Erythroblast (primary cell): Measurements from ENCODE around the gene HDAC4.
"Not testable (repeated sequence)": the region's sequence is repeated elsewhere in the genome, so short reads cannot be mapped to it uniquely, and the experiment has no call there.

Source experiments
- DNase-seq, 2 experiments: peaks; one replicate each; lab custom pipeline; 2025; lab: John Stamatoyannopoulos, UW
- GATA1 ChIP-seq: IDR thresholded peaks from 2 replicates; pipeline ENCODE4 v1.6.1; 2011; ENCODE audit warnings: low read depth, mild to moderate bottlenecking, control low read depth, low read length, moderate library complexity
- POLR2A ChIP-seq: IDR thresholded peaks from 2 replicates; pipeline ENCODE4 v1.6.1; 2011; ENCODE audit warnings: mild to moderate bottlenecking, low read length

The HDAC4 gene

GRCh38 chr2:239400596-239401066 is at the start of gene HDAC4:
Gene HDAC4 (minus strand): TSS chr2:239401020. CDS start chr2:239352699, 48,321 bp downstream.
- DNase-seq = no peak
- TF ChIP-seq POLR2A (no peak), GATA1 (no peak)

GRCh38 chr2:239449468-239449867 is 48.6 kb upstream of the HDAC4 start:
- not testable (repeated sequence) for DNase-seq

GRCh38 chr2:239445771-239446524 is 45.1 kb upstream of the HDAC4 start:
- TF ChIP-seq POLR2A = no peak
- TF ChIP-seq GATA1 = no peak
- no peak for DNase-seq

- no peak for DNase-seq
- no peak for TF ChIP-seq POLR2A
- TF ChIP-seq GATA1 = no peak
Measured at GRCh38 chr2:239444626-239445577, 44.1 kb upstream of the HDAC4 start.

DNA sequence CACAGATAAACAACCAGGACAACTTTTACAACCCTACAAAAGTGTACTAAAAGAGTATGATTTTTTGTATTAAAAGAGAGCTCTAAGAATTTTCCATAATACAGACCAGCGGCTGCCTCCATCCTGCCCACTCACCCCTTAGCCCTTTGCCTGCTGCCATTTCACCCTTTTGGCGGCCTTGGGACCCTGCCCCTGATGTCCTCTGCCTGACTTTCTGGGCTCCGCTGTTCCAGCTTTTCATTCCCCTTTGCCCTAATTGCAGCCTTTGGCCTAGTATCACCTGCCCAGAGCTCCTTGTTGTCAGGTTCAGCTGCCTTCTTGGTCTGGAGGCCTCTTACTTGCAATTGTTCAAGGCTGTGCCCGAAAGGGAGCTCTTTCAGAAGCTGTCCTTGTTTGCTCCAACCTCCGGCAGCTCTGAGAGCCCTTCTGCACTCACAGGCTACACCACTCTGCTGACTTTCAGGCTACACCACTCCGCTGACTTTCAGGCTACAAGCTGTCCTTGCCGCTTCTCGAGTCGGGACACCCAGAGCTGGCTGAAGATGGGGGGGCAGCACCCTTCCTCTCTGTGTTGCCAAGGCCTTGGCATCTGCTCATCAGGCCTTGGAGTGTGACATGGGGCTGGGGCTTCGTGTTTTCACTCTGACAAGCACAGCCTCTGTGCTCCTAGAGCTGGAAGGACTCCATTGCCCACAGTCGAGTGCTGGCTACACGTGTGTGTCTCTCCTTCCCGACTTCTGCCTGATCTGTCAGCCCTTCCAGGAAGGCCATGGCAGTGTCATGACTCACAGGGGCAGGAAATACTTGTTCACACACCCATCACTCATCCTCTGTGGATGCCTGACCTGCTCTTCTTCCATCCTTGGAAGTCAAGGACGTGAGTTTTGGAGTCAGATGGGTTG is 43.1 kb upstream of the HDAC4 start:
- no peak for DNase-seq

DNA sequence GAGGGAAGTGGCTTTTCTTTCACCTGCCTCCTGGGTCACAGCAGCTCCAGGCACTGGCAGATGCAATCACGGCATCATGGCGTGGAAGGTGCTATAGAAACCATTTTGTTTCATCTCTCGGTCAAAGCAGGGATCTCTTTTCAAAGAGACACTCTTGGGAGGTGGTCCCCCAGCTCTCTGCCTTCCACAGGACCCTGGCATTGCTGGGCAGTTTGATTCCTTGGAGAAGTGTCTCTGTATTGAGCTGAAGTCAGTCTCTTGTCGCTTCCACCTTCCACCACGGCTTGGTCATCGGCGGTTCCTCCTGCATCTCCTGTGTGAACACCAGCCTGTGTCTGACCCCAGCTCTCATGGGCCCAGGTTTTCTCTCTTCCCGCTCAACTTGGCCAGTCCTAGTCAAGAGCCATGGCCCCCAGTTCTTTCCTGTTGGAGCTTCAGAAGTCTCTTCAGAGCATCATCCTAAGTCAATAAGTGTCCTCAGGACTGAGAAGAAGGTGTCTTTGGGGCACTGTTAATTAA is 42.3 kb upstream of the HDAC4 start:
- TF ChIP-seq POLR2A (no peak), GATA1 (no peak)
- DNase-seq = no peak

More for the DNA sequence above, 43.1 kb upstream of the HDAC4 start:
- TF ChIP-seq GATA1 (no peak), POLR2A (no peak)

DNA sequence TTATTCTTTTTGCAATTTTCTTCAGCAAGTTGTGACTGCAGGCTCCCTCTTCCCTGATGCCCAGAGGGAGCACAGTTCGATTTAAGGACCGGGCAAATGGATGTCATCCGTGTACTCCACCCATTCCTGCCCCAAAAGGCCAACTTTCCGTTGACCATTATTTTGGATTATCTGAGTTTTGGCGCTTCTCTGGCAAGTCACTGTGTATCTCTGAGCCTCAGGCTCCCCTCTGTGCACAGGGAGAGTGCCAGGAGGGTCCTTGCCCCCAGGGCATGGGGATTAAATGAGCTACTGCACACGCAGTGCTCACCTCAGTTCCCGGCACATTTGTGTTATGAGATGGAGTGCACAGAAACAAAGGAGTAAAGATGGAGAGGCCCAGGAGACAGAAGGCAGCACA is 41.4 kb upstream of the HDAC4 start:
- no peak for TF ChIP-seq GATA1
- TF ChIP-seq POLR2A = no peak
- DNase-seq = no peak

DNA sequence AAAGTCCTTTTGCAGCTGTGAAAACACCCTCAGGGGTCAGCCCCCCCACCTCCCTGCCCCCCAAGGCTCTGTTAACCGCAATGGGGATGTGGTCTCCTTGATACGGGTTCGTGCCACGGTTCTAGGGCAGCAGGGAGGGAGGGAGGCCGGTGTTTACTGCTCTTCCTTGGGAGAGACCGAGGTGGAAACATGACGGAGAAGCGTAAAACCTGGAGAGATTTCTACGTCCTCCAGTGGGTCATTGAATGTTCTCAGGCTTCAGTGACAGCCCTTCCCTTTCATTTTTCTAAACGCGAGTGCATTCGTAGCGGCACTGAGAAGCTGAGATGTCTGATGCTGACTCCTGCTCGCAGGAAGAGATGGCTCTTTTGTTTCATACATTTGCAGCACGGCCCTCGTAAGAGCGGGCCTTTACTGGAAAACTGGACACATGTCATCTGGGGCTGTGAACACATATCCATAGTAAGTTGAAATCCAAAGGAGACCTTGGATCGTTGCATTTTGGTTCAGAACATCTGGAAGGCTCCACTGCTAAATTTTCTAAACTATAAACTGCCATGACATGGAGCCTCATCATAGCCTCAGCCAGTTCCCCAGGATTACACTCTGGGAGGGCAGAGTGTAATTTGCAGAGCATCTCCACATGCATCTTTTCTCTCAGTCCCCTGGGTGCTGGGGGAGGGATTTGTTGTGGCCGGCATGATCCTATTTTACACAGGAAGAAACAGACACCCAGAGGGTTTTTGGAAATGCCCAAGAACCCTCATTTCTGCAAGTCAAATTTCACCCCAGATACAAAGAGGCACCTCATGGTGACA is 40.6 kb upstream of the HDAC4 start:
- TF ChIP-seq POLR2A (no peak), GATA1 (no peak)
- no peak for DNase-seq

- TF ChIP-seq GATA1 (no peak), POLR2A (no peak)
- no peak for DNase-seq
Measured at GRCh38 chr2:239440511-239440959, 39.7 kb upstream of the HDAC4 start.

DNA sequence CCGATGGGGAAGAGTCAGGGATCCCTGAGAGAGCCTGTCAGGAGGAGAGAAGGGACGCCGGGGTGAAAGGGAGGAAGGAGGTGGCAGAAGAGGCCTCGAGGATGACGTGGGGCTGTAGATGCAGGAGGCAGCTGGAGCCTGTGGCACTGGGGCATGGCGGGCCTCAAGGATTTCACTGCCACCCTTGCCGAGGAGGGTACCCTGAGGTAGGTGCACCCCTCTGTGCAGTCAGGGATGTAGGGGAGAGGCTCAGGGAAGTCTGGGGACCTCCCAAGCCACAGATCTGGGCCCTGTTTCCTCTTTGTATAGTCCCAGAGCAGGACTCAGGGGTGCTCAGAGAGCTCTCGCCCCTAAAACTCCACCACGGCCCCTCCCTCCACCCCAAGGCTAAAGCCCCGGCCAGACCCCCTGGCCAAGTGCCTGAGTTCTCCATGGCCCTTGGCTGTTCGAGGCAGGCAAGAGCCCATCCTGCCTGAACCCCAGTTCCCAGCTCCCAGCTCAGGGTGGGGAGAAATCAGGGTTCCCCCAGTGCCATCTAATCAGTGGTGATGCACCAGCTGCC is 39.0 kb upstream of the HDAC4 start:
- no peak for DNase-seq
- TF ChIP-seq GATA1 (no peak), POLR2A (no peak)

DNA sequence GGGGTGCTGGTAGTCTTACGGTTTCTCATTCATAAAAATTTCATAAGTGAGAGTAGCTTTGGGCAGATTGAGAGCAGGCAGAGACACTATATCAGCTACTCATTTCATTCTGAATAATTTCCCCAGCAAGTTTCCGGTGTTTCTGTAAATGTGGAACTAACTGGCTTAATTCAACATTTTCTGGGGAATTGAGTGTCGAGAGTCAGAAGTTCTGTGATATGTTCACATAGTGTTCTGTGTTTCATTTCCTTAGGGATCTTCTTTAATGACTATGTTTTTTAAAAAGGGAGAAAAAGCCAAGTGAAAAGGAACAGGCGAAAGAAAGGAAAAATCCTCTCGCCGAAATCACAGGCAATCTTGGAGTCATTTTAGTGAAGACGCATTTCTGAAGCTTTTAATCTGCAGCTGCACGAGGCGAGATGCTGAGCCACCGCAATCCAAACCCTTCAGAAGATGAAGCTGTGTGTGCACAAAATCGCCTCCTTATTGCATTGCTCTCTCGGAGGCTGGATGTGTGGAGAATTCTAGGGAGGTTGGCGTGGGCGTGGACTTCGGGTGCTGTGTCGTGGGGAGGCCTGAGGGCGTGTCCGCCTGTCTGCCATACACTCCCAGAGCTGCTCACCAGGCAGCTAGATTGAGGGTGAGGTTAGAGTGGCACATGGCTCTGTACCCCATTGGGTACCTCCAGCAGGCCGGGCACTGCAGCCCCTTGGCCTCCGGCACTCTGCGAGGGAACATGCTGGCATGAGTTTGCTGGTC is 38.4 kb upstream of the HDAC4 start:
- TF ChIP-seq POLR2A (no peak), GATA1 (no peak)

More for the DNA sequence above, 38.4 kb upstream of the HDAC4 start:
- no peak for DNase-seq
